Activated T-cell treated with anti-CD3 and anti-CD28 coated beads, Interleukin-2, amount 50 U/mL, for 72 hours (primary cell): Measurements from ENCODE around the gene FOXP1. TPM values are rescaled to one million over a fixed set of nuclear protein-coding genes. Genes with fewer than 3 reads are reported as not detected.

Source experiments
- ATAC-seq, 2 donors: fragments of 150-1000 bp; cut with Tn5 transposase; replicated peaks in 1 of 2; 2 replicates each; pipeline ENCODE4 v1.10.0; 2021; ENCODE audit warnings: moderate library complexity in 2 of 2, mild to moderate bottlenecking in 1 of 2
- DNase-seq, 2 donors: peaks; one replicate each; pipeline ENCODE4 v3.0.0; 2021 to 2022; ENCODE audit warnings: mixed read lengths in 1 of 2
- H3K27ac Mint-ChIP-seq: one replicate; pipeline ENCODE4 v1.8.0; 2022; ENCODE audit warnings: mild to moderate bottlenecking, moderate library complexity, mixed read lengths
- H3K27me3 Mint-ChIP-seq: one replicate; pipeline ENCODE4 v1.8.0; 2022; ENCODE audit warnings: low read depth, mixed read lengths
- H3K36me3 Mint-ChIP-seq, 2 donors: one replicate each; pipeline ENCODE4 v1.8.0; 2022; ENCODE audit warnings: mixed read lengths in 2 of 2, mild to moderate bottlenecking in 1 of 2; ENCODE audit not compliant: insufficient read depth in 2 of 2
- H3K4me1 Mint-ChIP-seq: one replicate; pipeline ENCODE4 v1.8.0; 2022; ENCODE audit warnings: low read depth, mixed read lengths
- H3K4me3 Mint-ChIP-seq, 2 donors: one replicate each; pipeline ENCODE4 v1.8.0; 2022; ENCODE audit warnings: mild to moderate bottlenecking in 2 of 2, mixed read lengths in 2 of 2, moderate library complexity in 2 of 2
- H3K9me3 Mint-ChIP-seq, 2 donors: one replicate each; pipeline ENCODE4 v1.8.0; 2022; ENCODE audit warnings: mixed read lengths in 2 of 2
- total RNA-seq, 2 donors: library from RNA; stranded (reverse); gene quantifications; one replicate each; pipeline ENCODE4 v1.2.3, GENCODE V29; 2022

FOXP1 gene
- total RNA-seq, 2 donors from 2014 or later, result 124 to 156 TPM

DNA sequence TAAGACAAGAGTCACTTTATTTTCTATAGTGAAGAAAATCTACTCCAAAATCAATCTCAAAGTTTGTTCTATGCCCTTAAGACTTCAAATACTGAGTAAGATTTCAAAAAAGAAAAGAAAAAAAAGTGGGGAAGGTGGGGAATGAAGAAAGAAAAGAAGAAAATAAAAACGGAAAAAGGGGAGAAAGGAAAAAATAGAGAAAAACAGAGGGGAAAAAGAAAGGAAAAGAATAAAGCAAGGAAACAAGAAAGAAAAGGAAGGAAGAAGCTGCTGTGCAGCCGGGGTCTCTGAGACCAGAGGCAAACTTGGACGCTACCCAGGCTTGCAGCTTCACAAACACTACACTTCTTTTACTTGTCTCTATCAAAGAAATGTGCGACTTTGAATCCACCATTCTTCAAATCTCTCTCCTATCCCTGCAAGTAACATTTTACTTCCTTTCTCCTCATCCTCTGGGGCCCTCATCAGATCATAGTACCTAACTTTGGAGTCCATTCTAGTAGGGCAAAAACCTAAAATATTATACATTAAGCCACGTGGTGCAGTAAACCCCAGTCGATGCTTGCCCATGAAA, 279.8 kb downstream of the FOXP1 start:
- Mint-ChIP-seq H3K27ac (peak overlapping the region; percentile 100), H3K9me3 (no peaks in the 10 kb centered on the region), H3K4me3 (peak overlapping the region; percentile 90 to 96), H3K27me3 (no peaks in the 10 kb centered on the region), H3K36me3 (peaks cover 0 to 5% of the 10 kb centered on the region in 2 donors), H3K4me1 (peaks cover 99% of the 10 kb centered on the region)
- ATAC-seq (no peak), DNase-seq (no peak)

DNA sequence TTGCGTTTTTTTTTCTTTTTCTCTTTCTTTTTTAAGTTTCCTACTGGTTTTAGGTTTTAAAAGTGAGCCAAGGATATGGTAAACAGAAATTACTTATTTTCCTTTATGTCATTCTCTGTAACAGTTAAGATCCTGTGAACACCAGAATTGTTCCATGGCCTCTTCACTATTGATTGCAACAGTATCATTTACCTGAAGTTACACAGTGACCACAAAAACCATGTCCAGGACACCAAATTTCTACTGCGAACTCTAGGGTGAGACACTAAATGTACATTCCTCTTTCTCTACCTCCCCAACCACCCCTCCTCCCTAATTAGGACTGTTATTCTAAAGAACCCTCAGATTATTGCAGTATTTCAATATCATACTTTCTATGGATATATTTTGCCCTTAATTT, 280.9 kb downstream of the FOXP1 start:
- DNase-seq (no peak), ATAC-seq (no peak)
- H3K27me3 Mint-ChIP-seq, result no peaks in the 10 kb centered on the region
- peak overlapping the region; percentile 100 for H3K27ac Mint-ChIP-seq
- peak overlapping the region; percentile 90 to 96 for H3K4me3 Mint-ChIP-seq
- H3K4me1 Mint-ChIP-seq, result peaks cover 99% of the 10 kb centered on the region
- no peaks in the 10 kb centered on the region for H3K9me3 Mint-ChIP-seq
- peaks cover 0 to 5% of the 10 kb centered on the region in 2 donors for H3K36me3 Mint-ChIP-seq

DNA sequence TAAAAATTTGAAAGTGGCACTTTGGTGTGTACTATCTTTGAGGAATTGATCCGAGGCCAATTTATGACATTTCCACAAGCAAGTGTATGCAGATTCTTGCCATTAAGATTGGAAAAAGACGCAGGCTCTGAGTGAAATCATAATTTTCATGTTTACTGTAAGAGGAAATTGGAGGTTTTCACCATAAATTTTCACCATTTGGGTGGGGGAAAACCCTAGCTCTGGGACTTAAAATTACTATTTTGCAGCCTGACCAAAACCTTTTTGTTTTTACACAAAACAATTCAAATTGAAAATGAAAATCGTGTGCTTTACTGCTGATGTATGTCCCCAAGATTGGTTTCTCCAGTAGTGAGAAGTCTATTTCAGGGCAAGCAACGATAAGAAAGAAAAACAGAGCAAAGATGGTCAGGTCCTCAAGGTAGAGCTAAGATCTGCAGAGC, 282.6 kb downstream of the FOXP1 start:
- Mint-ChIP-seq H3K36me3 (peaks cover 0 to 9% of the 10 kb centered on the region in 2 donors), H3K4me1 (peaks cover 98% of the 10 kb centered on the region)
- ATAC-seq, result peak; percentile 75 to 78

DNA sequence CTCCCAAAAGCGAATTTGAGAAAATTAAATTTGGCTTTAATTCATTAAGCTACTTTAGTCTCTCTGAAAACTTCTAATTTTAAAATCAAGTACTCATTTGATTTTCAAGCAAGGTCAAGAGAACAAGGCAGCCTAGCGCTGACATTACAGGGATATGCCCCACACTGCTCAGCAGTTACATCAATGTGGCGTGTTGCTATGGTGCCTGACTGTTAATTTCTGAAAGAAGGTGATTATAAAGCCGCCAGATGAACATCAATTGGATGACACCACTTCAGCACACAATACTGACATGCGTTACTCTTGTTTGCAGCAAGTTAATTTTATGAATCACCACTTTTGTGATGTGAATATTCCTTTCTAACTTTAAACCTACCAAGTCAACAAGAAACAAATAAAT, 284.4 kb downstream of the FOXP1 start:
- peak; percentile 33 to 56 for DNase-seq
- Mint-ChIP-seq H3K36me3 (peaks cover 0 to 4% of the 10 kb centered on the region in 2 donors), H3K4me1 (peaks cover 98% of the 10 kb centered on the region), H3K4me3 (peak overlapping the region; percentile 90 to 96), H3K9me3 (no peaks in the 10 kb centered on the region), H3K27me3 (no peaks in the 10 kb centered on the region), H3K27ac (peak overlapping the region; percentile 70)
- ATAC-seq, result peak; percentile 74 to 77

More for the DNA sequence above, 282.6 kb downstream of the FOXP1 start:
- Mint-ChIP-seq H3K4me3 (peak overlapping the region; percentile 90 to 96), H3K9me3 (no peaks in the 10 kb centered on the region), H3K27me3 (no peaks in the 10 kb centered on the region), H3K27ac (peak overlapping the region; percentile 61)
- DNase-seq, result peak; percentile 51 to 58

DNA sequence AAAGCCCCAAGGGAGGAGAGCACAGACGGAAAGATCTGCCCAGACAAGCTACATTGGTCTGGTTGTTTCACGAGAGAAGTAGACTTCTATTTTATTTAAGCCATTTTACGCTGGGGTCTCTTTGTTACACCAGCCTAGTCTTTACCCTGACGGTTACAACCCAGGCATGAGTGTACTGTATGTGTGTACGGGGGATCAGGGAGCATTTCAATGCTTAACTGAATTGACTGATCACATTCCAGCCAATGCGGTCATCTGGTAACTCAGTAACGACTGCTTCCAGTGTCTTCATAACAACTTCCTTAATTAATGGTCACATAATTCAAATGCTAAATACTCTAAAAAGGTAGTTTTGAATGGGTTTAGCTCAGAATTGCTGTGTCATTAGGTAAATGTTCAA, 288.6 kb downstream of the FOXP1 start:
- Mint-ChIP-seq H3K27me3 (no peaks in the 10 kb centered on the region), H3K27ac (peak overlapping the region; percentile 21), H3K4me3 (no peak overlapping the region), H3K4me1 (peaks cover 83% of the 10 kb centered on the region), H3K9me3 (no peaks in the 10 kb centered on the region), H3K36me3 (peaks cover under 1 to 8% of the 10 kb centered on the region in 2 donors)
- ATAC-seq, result no peak
- DNase-seq, result no peak

DNA sequence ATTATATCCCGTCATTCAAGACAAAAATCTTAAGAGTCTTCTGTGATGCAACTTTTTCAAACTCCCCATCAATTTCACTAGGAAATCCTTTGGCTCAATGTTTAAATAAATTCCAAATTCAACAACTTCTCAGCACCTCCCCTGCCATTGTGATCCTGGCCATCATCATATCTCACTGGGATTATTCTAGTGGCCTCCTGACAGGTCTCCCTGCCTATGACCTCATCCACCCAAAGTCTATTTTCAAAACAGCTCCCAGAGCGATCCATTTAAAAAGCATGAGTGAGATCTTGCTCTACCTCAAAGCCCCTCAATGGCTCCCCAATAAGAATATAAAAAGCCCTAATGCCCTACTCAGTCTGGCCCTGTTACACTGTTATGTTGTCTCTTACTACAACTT, 293.2 kb downstream of the FOXP1 start:
- H3K36me3 Mint-ChIP-seq, result peaks cover 5 to 9% of the 10 kb centered on the region in 2 donors
- H3K27me3 Mint-ChIP-seq, result no peaks in the 10 kb centered on the region
- H3K27ac Mint-ChIP-seq, result no peak overlapping the region
- no peak for DNase-seq
- H3K4me1 Mint-ChIP-seq, result peaks cover 78% of the 10 kb centered on the region
- no peak for ATAC-seq
- no peak overlapping the region for H3K4me3 Mint-ChIP-seq
- H3K9me3 Mint-ChIP-seq, result no peaks in the 10 kb centered on the region

DNA sequence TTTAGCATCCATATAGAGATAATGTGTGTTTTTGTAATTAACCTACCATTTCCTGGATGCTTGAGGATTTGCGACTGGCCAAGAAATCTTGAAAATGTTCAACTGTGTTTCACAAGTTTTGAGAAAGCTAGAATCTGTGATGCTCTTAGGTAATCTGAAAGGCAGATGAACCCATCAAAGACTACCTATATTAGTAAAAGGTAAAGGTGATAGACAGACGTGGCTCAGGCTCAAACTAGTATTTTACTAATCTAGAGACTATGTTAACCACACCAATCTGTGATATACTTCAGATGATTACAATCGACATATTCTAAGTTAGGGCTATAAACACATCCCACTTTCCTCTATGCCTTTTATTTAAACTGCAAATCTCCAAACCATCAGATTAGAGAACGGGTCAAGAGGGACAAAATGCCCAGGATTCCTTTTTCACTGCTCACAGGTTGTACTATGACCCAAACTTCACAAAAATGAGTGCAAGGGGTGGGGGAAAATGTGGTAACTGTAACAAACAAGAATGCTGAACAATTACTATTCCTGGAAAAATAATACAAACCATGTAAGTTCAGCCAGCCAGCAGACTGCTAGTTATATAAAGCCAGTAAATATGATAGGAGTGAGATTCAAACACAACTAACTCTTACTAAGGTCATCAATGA, 295.1 kb downstream of the FOXP1 start:
- Mint-ChIP-seq H3K27ac (no peak overlapping the region), H3K4me1 (peaks cover 75% of the 10 kb centered on the region), H3K4me3 (peak overlapping the region in 1 of 2 donors; percentile 47), H3K27me3 (no peaks in the 10 kb centered on the region), H3K36me3 (peaks cover 5 to 13% of the 10 kb centered on the region in 2 donors), H3K9me3 (no peaks in the 10 kb centered on the region)
- peak; percentile 91 to 93 for ATAC-seq
- DNase-seq, result no peak

DNA sequence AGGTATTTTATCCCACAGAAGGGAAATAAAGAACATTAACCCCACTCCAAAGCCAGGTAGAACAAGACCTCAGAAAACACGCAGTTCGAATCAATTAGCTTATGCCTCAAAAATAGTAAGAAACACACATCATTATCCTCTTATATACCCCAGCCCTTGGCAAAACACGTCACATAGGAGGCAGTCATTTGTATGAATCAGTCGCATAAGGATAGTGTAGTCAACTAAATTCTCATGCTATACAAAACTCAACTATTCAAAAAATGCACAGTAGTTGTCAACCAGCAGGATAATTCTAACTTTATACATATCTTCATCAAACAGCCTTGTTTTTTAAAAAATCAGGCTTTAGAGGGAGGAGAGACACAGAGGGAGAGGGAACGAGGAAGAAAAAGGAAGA, 298.4 kb downstream of the FOXP1 start:
- Mint-ChIP-seq H3K4me1 (peaks cover 61% of the 10 kb centered on the region), H3K36me3 (peaks cover 5 to 14% of the 10 kb centered on the region in 2 donors), H3K27ac (peak overlapping the region; percentile 26), H3K4me3 (no peak overlapping the region), H3K9me3 (no peaks in the 10 kb centered on the region), H3K27me3 (no peaks in the 10 kb centered on the region)
- DNase-seq (no peak), ATAC-seq (no peak)

DNA sequence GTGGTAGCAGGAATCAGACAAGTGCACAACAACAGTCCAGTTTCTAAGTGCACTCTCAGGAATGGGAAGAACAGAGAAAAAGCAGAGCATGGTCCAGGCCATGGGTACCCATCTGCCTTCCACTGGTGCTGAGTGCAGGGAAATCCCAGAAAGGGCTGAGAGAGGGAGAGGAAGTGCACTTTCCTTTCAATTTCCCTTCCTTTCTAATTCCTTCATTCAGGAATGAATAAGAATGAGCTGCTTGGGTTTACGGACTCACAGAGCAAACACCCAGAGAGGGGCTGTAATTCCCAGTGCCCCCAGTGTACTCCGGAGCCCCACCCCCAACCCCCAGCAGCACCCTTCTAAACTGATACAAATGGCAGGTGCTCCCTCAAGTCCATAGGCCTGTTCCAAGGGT, 300.6 kb downstream of the FOXP1 start:
- Mint-ChIP-seq H3K9me3 (no peaks in the 10 kb centered on the region), H3K4me3 (no peak overlapping the region), H3K27ac (no peak overlapping the region), H3K4me1 (peaks cover 41% of the 10 kb centered on the region), H3K36me3 (peaks cover 0 to 7% of the 10 kb centered on the region in 2 donors), H3K27me3 (no peaks in the 10 kb centered on the region)
- ATAC-seq (no peak), DNase-seq (no peak)

DNA sequence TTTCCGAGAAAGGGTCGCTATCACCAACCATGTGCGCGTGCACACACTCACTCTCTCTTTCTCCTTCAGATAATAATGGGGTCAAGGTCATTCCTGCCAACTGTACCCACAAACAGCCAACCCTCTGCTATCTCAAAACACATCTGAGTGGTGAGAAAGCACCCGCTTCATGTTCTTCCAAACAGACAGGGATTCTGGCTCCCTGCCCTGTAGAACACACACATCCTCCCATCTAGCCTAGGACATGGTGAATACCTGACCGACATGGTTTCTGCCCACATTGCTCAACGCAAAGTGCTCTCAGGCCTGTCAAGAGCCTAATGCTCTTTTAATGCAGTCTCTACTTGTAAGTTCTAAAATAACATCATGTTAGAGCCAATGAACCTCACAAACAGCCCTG, 302.2 kb downstream of the FOXP1 start:
- Mint-ChIP-seq H3K4me3 (no peak overlapping the region), H3K36me3 (peaks cover 1 to 10% of the 10 kb centered on the region in 2 donors), H3K9me3 (no peaks in the 10 kb centered on the region), H3K27me3 (no peaks in the 10 kb centered on the region), H3K4me1 (peaks cover 46% of the 10 kb centered on the region), H3K27ac (no peak overlapping the region)
- no peak for DNase-seq
- ATAC-seq, result no peak

DNA sequence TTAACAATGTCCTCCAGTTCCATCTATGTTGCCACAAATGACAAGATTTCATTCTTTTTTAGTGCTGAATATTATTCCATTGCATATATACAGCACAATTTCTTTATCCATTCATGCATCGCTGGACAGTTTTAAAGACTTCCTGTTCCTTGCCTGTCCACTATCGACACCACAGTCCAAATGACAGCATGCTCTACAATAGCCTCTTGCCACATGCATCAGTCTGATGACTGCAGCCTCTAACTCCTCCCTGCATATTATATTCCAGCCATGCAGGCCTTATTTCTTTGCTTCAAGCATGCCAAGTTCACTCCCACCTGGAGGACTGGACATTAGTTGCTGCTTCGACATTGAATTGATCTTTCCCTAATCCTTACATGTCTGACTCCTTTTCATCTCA, 306.2 kb downstream of the FOXP1 start:
- H3K4me3 Mint-ChIP-seq, result no peak overlapping the region
- H3K36me3 Mint-ChIP-seq, result peaks cover 1 to 12% of the 10 kb centered on the region in 2 donors
- ATAC-seq (no peak), DNase-seq (no peak)
- no peaks in the 10 kb centered on the region for H3K27me3 Mint-ChIP-seq
- peaks cover 0 to 1% of the 10 kb centered on the region in 2 donors for H3K9me3 Mint-ChIP-seq
- no peak overlapping the region for H3K27ac Mint-ChIP-seq
- peaks cover 49% of the 10 kb centered on the region for H3K4me1 Mint-ChIP-seq

DNA sequence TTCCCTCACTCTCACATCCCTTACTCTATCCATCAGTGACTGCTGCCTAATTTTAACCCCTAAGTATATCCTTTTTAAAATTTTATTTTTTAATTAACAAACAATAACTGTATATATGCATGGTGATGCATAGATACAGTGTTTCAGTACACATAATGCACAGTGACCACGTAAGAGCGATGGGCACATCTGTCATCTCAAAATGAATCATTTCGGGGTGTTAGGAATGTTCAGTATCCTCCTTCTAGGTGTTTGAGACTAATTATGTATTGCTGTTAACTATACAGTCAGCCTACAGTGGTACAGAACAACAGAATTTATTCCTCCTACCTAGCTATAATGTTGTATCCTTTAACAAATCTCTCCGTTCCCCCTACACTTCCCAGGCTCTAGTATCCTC, 307.0 kb downstream of the FOXP1 start:
- Mint-ChIP-seq H3K9me3 (peaks cover 0 to 1% of the 10 kb centered on the region in 2 donors), H3K36me3 (peaks cover 1 to 12% of the 10 kb centered on the region in 2 donors), H3K4me1 (peaks cover 55% of the 10 kb centered on the region), H3K27ac (no peak overlapping the region), H3K4me3 (no peak overlapping the region), H3K27me3 (no peaks in the 10 kb centered on the region)
- DNase-seq (no peak), ATAC-seq (no peak)

DNA sequence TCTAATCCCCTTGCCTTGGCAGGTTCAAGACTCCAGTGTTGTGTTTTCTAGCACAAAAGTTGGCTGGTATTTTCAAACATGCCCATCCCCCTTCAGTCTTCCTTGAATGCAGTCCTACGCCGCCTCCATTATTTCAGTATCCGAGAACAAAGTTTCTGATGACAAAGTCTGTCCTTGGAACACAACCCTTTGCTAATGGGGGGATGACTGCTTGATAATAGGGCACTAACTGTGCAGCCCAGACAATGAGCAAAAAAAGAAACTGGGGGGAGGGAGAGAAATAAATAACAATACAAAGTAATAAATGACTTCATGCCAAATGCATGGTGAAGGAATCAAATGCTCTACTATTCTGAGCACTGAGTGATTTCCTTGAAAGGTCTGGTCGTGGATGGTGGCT, 310.1 kb downstream of the FOXP1 start:
- no peak for DNase-seq
- peaks cover 0 to 1% of the 10 kb centered on the region in 2 donors for H3K9me3 Mint-ChIP-seq
- ATAC-seq, result no peak
- no peak overlapping the region for H3K4me3 Mint-ChIP-seq
- no peak overlapping the region for H3K27ac Mint-ChIP-seq
- H3K4me1 Mint-ChIP-seq, result peaks cover 86% of the 10 kb centered on the region
- H3K27me3 Mint-ChIP-seq, result no peaks in the 10 kb centered on the region
- peaks cover 1 to 9% of the 10 kb centered on the region in 2 donors for H3K36me3 Mint-ChIP-seq
